MV-4-11 (cell line): Measurements from ENCODE around the gene FBN1.

Source experiments
- DNase-seq: peaks from one replicate; lab custom pipeline; 2025; lab: John Stamatoyannopoulos, UW

FBN1 gene

DNA sequence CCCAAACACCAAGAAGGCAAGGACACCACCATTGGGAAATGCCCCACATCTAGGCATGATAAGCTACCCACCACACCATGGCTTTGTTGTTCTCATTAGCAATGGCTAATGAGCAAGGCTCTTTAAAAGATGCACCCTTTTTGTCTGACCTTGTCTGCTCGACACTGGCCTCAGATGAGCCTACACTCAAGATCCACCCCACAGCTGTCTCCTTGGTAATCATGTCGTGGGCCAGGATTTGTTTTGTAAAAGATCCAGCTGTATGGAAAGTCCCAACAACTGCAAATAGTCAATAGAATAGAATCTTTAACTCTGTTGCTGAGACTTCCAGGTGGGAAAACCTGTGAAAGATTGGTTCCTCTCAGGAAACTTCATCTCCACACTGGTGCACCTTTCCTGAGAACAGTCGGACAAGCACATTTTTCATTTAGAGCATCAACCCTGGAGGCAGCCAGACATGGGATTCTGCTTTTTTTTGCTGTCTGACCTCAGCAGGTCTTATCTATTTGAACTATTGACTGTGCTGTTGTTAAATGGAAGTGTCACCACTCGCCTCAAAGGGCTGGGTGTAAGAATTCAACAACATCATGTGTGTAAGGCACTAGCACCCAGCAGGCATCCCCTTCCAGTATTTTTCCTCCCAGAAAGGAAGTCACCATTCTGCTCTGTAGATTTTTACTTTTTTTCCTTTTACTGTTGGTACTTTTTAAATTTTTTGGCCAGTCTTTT, 278.8 kb downstream of the FBN1 start:
- no peak for DNase-seq

DNA sequence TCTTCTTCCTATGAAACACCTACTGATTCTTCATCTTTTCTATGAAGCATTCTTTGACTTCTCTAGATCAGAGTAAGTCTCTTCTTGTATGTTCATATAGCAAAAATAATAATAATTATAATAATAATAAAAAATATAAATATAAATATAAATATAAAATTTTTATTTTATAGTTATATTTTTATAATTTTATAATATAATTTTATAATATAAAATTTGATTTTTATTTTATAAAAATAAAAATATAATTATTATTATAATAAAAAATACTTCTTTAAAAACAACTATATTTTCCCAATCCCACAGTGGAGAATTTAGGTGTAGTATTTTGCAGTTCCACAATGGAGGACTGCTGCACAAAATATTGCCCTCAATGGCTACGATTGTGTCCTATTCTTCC, 279.9 kb downstream of the FBN1 start:
- no peak for DNase-seq

DNA sequence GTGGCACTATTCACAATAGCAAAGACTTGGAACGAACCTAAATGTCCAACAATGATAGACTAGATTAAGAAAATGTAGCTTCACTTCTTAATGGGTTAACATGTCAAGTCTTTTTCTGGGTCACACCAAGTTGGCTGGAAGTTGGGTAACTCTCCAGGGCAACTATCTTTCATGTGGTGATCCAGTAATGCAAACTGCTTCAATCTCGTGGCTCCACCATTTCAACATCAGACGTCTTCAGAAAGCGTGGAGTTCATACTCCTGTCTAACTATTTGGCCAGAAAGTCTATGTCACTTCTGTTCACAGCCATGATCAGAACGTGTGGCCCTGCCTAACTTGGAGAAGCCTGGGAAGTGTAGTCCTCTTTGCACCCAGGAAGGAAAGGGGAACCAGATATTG, 282.0 kb downstream of the FBN1 start:
- DNase-seq = no peak

DNA sequence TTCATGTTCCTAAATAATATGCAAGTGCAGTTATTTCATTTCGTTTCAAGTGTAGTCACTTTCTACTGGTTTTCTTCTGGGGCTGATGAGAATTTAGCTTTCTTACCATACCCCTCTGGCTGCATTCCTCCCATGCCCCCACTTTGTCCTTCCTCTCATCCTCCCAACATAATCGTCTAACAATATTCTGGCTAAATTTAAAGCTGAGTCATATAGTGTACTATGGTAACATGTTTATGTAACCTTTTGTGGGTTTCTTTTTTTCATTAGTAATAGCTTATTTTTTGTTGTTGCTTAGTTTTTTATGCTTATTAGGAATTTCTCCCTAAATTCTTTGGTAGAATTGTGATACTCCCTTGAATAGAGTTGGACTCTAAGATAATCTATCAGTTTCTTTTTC, 283.8 kb downstream of the FBN1 start:
- DNase-seq = no peak

DNA sequence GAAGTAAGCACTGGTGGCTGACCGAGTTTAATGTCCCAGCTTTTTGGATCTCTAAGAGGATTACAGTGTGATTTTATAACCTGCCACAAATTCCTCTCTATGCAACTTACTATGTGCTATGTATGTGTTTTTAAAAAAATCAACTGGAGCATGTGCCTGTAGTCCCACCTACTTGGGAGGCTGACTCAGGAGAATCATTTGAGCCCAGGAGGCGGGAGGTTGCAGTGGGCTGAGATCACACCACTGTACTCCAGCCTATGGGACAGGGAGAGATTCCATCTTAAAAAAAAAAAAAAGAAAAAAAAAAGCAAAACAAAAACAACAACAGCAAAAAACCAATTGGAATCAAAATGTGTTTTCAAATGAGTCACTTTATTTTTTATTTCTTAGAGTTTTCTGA, 284.7 kb downstream of the FBN1 start:
- DNase-seq = no peak
